GM19351 (cell line): Measurements from ENCODE around the gene ADAMTS17.
"Not testable (repeated sequence)": the region's sequence is repeated elsewhere in the genome, so short reads cannot be mapped to it uniquely, and the experiment has no call there.

ENCODE experiments used
- ATAC-seq: cut with Tn5 transposase; IDR thresholded peaks from one replicate; pipeline ENCODE4 v1.9.1; 2021; ENCODE audit warnings: mild to moderate bottlenecking, moderate library complexity; ENCODE audit not compliant: unreplicated experiment

Gene ADAMTS17

DNA sequence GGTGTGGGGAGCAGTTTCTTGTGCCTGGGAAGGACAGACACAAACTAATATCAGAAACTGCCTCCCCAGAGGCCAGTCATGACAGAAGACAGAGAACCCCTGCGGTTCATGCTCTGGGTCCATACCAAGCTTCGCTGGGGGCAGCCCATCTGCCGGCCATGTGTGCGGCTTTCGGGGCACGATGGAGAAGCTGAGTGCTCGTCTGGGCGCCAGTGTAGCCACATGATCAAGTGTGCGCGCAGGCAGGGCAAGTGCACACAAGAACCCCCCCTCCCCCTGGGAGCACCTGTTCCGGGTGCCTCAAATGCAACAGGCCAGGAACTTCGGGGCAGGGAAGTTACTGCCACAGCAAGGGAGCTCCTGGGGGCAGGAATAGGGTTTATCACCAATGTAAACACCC, 1.8 kb downstream of the ADAMTS17 start:
- ATAC-seq = no peak

DNA sequence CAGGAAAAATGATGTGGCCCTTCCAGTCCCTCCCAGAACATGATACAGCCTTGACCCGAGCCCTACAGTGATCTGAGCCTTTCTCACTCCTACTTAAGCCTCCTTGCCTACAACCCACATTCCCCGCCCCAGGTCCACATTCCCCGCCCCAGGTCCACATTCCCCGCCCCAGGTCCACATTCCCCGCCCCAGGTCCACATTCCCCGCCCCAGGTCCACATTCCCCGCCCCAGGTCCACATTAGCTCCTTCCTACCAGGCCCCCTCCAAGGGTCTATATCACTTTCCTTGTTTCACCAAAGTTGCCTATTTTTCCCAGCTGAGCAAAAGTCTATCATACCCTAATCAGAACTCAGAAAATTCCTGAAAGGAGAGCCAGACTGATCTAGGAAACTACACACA, 2.3 kb downstream of the ADAMTS17 start:
- not testable (repeated sequence) for ATAC-seq

DNA sequence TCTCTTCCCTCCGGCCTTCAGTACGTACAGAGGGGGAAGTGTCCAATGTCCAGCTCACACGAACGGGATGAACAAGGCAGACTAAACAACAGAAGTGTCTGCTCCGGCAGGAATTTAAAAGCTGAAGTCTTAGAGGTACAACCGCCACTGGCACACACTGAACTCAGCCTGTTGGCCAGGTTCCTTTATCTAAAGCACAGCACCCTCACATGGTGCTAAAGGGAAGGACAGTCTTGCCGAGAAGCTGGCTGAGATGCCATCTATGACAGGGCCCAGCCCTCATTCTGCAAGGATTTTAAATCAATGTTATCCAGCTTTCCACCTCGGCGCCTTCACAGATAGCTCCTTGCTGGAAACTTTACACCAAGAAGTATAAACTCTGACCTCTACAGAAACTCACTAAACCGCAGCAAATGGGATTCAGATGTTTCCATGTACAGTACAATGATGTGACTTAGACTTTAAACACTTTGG, 2.8 kb downstream of the ADAMTS17 start:
- ATAC-seq = peak; percentile 32

- no peak for ATAC-seq
Observed at GRCh38 chr15:100338247-100338646, 3.5 kb downstream of the ADAMTS17 start.

DNA sequence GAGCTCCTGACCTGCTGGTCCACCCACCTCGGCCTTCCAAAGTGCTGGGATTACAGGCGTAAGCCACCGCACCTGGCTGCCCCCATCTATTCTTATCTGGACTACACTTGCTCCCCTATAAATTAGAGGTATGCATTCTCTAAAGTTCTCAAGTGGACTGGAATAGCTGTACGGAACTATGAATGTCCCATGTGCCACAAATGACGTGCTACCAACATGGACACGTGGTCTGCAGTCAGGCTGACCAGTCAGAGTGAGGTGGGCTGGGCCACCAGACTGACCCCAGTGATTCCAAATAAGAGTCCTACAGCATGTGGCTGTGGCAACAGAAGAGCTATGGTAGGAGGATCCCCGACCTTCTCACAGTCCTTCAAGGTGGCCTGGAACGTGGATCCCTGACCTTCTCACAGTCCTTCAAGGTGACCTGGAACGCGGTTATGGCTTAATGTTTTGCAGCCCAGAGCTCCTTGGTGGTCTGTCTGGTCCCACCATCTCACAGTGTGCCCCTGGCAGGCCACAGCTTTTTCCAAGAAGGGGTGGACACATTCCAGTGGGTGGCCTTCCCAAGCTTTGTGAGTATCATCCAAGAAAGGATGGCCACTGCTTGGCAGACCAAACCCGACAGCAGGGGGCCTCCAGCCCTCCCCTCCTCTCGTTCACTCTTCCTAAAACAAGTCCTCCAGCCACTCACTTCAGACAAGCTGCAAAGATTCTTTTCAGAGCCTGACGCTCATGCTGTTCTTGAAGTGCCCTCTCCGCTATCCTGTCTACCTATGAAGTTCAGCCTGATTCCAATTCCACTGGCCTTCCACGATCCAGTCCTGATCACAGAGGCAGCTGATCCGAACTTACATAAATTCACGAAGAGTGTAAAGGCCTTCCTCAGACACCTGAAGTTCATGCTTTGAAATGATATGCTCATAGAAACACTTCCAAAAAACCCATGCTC, 4.4 kb downstream of the ADAMTS17 start:
- ATAC-seq = no peak

GRCh38 chr15:100336061-100336460, 5.7 kb downstream of the ADAMTS17 start:
- ATAC-seq = no peak

DNA sequence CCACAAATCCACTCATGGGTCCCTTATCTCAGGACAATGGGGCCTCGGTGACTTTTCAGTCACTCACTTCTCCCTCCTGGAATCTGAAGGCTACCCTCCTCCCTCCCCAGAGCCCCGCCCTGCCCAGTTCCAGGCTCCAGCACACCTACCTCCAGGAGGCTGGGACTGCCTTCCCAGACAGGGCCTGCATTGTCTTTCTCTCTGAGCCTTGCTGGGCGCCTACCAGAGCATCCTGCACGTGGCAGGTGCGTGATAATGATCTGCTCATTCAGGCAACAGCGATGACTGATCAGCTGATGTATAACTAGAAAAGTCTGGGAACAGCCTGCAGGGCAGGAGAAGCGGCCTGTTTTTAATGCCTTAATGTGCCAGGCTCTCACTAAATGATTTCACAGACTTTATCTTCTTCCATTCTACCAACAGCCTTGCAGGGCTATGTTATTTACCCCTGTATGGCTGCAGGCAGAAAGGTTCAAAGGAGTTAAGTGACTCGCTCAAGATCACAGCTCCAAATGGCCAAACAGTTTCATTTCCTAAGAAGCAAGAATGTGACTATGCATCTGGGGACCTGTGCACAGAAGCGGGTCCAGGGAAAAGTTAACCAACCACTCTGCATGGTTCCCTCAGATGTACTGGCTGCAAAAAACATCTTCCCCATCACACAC, 6.3 kb downstream of the ADAMTS17 start:
- no peak for ATAC-seq

GRCh38 chr15:100334905-100335304, 6.9 kb downstream of the ADAMTS17 start:
- ATAC-seq = no peak

GRCh38 chr15:100334456-100334855, 7.3 kb downstream of the ADAMTS17 start:
- no peak for ATAC-seq

DNA sequence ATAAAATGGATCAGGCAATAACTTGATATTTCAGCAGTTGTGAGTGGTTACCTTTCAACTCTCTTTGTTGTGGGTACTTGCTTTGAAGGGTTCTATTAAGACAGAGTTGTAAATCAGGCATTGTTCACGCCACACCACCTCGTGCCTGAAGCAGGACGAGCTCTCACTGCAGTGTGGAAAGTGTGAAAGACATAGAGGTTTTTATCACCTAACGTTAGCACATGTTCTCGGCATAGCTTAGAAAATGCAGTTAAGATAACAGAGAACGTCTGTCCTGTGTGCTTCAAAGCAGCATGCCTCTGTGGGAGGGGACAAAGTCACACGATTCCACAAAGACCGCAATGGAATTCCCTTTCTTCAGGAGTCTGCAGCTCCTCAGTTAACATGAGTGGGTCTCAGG, 7.8 kb downstream of the ADAMTS17 start:
- no peak for ATAC-seq

- ATAC-seq = no peak
Observed at GRCh38 chr15:100333236-100333635, 8.5 kb downstream of the ADAMTS17 start.

- no peak for ATAC-seq
Observed at GRCh38 chr15:100332721-100333120, 9.1 kb downstream of the ADAMTS17 start.

DNA sequence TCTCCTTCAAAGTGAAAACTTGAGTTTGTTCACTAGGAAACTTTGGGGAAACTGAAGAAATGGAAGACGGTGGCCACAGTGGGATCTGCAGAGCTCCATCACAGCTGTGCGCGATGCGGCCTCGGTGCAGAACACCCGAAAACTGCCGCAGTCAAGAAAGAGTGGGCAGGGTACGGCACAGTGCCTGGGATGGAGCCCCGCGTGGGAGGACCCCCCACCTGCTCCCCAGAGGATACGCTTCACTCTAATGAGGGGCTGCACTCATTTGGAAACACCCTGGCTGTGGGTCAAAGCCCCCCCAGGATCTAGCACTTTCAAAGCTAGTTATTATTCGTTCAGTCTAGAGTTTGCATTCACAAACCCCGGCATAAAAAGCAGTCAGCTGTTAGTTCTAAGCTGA, 9.5 kb downstream of the ADAMTS17 start:
- ATAC-seq = no peak

GRCh38 chr15:100330629-100331215, 11.1 kb downstream of the ADAMTS17 start:
- ATAC-seq = no peak

DNA sequence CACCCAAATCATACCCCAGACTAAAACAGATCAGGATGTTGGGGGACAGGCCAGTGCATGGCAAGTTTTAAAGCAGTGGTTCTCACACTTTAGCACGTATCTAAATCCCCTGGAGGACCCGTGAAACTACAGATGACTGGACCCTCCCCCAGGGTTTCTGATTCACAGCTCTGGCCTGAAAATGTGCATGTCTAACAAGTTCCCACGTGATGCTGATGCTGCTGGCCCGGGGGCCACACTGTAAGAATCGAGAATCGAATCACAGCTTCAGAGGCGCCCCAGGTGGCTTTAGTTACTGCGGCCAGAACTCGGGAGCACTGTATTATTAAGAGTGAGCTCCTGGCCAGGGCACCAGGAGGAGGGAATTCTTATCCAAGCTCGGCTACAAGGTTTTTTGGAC, 11.6 kb downstream of the ADAMTS17 start:
- ATAC-seq = no peak

GRCh38 chr15:100328796-100329195, 13.0 kb downstream of the ADAMTS17 start:
- no peak for ATAC-seq

DNA sequence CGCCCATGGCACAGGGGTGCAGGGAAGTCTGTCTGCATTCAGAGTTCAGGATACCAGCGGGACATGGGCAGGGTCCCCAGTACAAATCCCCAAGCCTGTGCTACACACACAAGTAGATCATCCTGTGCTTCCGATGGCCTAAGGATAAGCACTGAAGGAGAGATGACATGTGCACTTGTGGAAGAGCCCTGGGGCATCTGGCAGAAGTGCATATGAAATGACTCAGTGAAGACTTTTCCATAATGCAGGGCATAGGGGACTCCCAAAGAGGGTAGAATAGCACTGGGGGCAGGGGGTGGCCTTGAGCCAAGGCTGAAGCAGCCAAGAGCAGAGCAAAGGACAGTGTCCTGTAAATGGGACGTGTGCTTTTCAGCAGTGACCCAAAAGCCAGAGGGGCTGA, 22.9 kb downstream of the ADAMTS17 start:
- no peak for ATAC-seq

GRCh38 chr15:100314809-100315400, 26.9 kb downstream of the ADAMTS17 start:
- no peak for ATAC-seq

DNA sequence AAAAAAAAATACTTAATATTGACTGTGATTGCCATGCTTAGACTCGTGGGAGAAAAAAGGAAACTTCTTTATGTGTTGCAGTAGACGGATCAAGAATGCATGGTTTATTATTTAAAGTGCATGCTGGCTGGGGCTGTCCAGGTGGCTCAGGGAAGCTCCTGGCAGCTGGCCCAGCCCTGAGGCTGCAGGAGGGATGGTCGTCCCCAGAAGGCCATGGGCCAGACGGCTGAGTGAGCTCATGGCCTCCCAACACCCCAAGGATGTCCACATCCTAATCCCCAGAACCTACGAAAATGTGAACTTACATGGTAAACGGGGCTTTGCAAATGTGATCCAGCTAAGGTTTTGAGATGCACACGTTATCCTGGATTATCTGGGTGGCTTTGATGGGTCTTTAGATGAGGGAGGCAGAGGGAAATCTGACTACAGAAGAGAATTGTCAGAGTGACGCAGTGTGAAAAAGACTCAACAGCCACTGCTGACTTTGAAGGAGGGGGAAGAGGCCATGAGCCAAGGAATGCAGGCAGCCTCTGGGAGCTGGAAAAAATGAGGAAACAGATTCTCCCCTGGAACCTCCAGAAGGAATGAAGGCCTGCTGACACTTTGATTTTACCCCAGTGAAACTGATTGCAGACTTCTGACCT, 29.8 kb downstream of the ADAMTS17 start:
- ATAC-seq = no peak

GRCh38 chr15:100311154-100311625, 30.6 kb downstream of the ADAMTS17 start:
- ATAC-seq = no peak
